ENCODE data around the gene KCNJ15. TPM values are rescaled to one million over a fixed set of nuclear protein-coding genes. Genes with fewer than 3 reads are reported as not detected.
A peak's percentile ranks its signal among the peaks of the same experiment; 100 is the strongest.

The KCNJ15 gene
- total and polyA plus RNA-seq, 2 of the 13 experiments (the other 11 are each of a cell fraction or from before 2014, with no cell fraction given) = not detected

- H3K4me2 ChIP-seq (ENCODE audit: low read depth, low read length) = no peak overlapping the region
- no peaks in the 10 kb centered on the region for H4K20me1 ChIP-seq (ENCODE audit: insufficient read depth, low read length)
- ChIA-PET CTCF (ENCODE audit: low intra/inter-chr PET ratio, low total read pairs) (no interaction called here), POLR2A (no interaction called here)
- H2AFZ ChIP-seq (ENCODE audit: low read length) = no peak overlapping the region
- intact Hi-C loops (cut with micrococcal nuclease; ENCODE audit: unreplicated experiment) = no loop called here
- no peak overlapping the region for H3K4me3 ChIP-seq (replicated peaks in 1 of 3; ENCODE audit: insufficient read depth in 1 of 3, low read depth in 2 of 3, low read length in 3 of 3)
- 25% methylated on average over 3 of the region's 3 CpGs for WGBS (ENCODE audit: low lambda C conversion rate)
- H3K4me1 ChIP-seq (ENCODE audit: insufficient read depth, low read length) = peaks cover 13% of the 10 kb centered on the region
- no peaks in the 10 kb centered on the region for H3K36me3 ChIP-seq (replicated peaks in 1 of 2; ENCODE audit: control insufficient read depth in 1 of 2, insufficient read depth in 2 of 2, low read length in 2 of 2)
- no peak overlapping the region for H3K27ac ChIP-seq (ENCODE audit: extremely low read length, insufficient read depth, low read length)
- no peaks in the 10 kb centered on the region for H3K27me3 ChIP-seq (ENCODE audit: control insufficient read depth in 1 of 2, insufficient read depth in 2 of 2, low read length in 2 of 2)
- FAIRE-seq = no peak
- no peak overlapping the region for H3K9ac ChIP-seq (ENCODE audit: insufficient read depth, low read depth, low read length)
- TF ChIP-seq ZFP62 (CRISPR knock-in tag; IDR thresholded peaks at IDR 0.05) (no peak), MAFF (IDR thresholded peaks at IDR 0.05; ENCODE audit: low read depth, low read length) (peak; percentile 95), MAFK (conservative IDR thresholded peaks at IDR 0.05 in 1 of 2, IDR thresholded peaks at IDR 0.05 in 1 of 2; ENCODE audit: low read length in 2 of 2) (peak; percentile 91 to 98)
- no peaks in the 10 kb centered on the region for H3K79me2 ChIP-seq (ENCODE audit: insufficient read depth, low read length)
- no peaks in the 10 kb centered on the region for H3K9me3 ChIP-seq (ENCODE audit: low read length)
- in situ Hi-C loops (cut with HindIII; ENCODE audit: extremely low pct_ligation_motif_present, low pct_unique_long_range_greater_than_20kb) = no loop called here
- ATAC-seq = no peak
- no peak for DNase-seq (ENCODE audit: low spot score)
- no TSS peak for BruUV-seq (replicated peaks)
Observed at GRCh38 chr21:38298832-38299231, 42.0 kb downstream of the KCNJ15 start.

GRCh38 chr21:38299671-38300070 lies 42.9 kb downstream of the KCNJ15 start:
- Histone ChIP-seq H3K4me2 (ENCODE audit: low read depth, low read length) (no peak overlapping the region), H3K4me1 (ENCODE audit: insufficient read depth, low read length) (0 out of 2 replicates have a peak, but pooled peaks cover 8% of the 10 kb centered on the region), H3K79me2 (ENCODE audit: insufficient read depth, low read length) (no peaks in the 10 kb centered on the region), H4K20me1 (ENCODE audit: insufficient read depth, low read length) (no peaks in the 10 kb centered on the region), H3K9ac (ENCODE audit: insufficient read depth, low read depth, low read length) (no peak overlapping the region), H2AFZ (ENCODE audit: low read length) (no peak overlapping the region), H3K9me3 (ENCODE audit: low read length) (no peaks in the 10 kb centered on the region), H3K36me3 (replicated peaks in 1 of 2; ENCODE audit: control insufficient read depth in 1 of 2, insufficient read depth in 2 of 2, low read length in 2 of 2) (no peaks in the 10 kb centered on the region), H3K27me3 (ENCODE audit: control insufficient read depth in 1 of 2, insufficient read depth in 2 of 2, low read length in 2 of 2) (no peaks in the 10 kb centered on the region), H3K27ac (ENCODE audit: extremely low read length, insufficient read depth, low read length) (no peak overlapping the region), H3K4me3 (replicated peaks in 1 of 3; ENCODE audit: insufficient read depth in 1 of 3, low read depth in 2 of 3, low read length in 3 of 3) (no peak overlapping the region)
- FAIRE-seq (no peak), DNase-seq (ENCODE audit: low spot score) (no peak), ATAC-seq (no peak)
- POLR2A ChIA-PET = no interaction called here
- in situ Hi-C loops (cut with HindIII; ENCODE audit: extremely low pct_ligation_motif_present, low pct_unique_long_range_greater_than_20kb) = no loop called here
- 50% methylated on average over 6 of the region's 8 CpGs for WGBS (ENCODE audit: low lambda C conversion rate)
- BruUV-seq (replicated peaks) = no TSS peak
- CTCF ChIA-PET (ENCODE audit: low intra/inter-chr PET ratio, low total read pairs) = no interaction called here
- intact Hi-C loops (cut with micrococcal nuclease; ENCODE audit: unreplicated experiment) = no loop called here
- TF ChIP-seq KIAA2018 (CRISPR knock-in tag; IDR thresholded peaks at IDR 0.05; ENCODE audit: borderline replicate concordance) (no peak), MYNN (CRISPR knock-in tag; IDR thresholded peaks at IDR 0.05; ENCODE audit: low read depth) (no peak), GRHL1 (CRISPR knock-in tag; conservative IDR thresholded peaks at IDR 0.05) (no peak), ZNF331 (CRISPR knock-in tag; IDR thresholded peaks at IDR 0.05) (no peak)
